LHCN-M2 (cell line): Measurements from ENCODE around the gene DEAF1. TPM values are rescaled to one million over a fixed set of nuclear protein-coding genes. Genes with fewer than 3 reads are reported as not detected.

Source experiments
- total RNA-seq: library from RNA; depleted of rRNA; stranded (reverse); fragments of >200 nt; gene quantifications from 2 replicates; pipeline ENCODE4 v1.2.3, GENCODE V29; 2014; rRNA removed

The DEAF1 gene
- total RNA-seq, 1 experiment from 2014 or later = 39.4 TPM

Other genes with a start within 250 kb of the DEAF1 start
- gene PTDSS2, start 244.9 kb downstream of the DEAF1 start, total RNA-seq = 40.7 and 51.2 TPM in 2 replicates
- gene RNH1, start 188.0 kb downstream of the DEAF1 start, total RNA-seq = 287 and 315 TPM in 2 replicates
- gene HRAS, start 159.6 kb downstream of the DEAF1 start, total RNA-seq = 58.1 and 70.7 TPM in 2 replicates
- gene LRRC56, start 157.7 kb downstream of the DEAF1 start, total RNA-seq = 0.17 and 0.19 TPM in 2 replicates
- gene LMNTD2, start 134.5 kb downstream of the DEAF1 start, total RNA-seq = 0.46 and 1.3 TPM in 2 replicates
- 6.2 and 8.8 TPM in 2 replicates for gene RASSF7, start 134.3 kb downstream of the DEAF1 start, total RNA-seq
- 35.6 and 36.2 TPM in 2 replicates for gene PHRF1, start 118.8 kb downstream of the DEAF1 start, total RNA-seq
- 10.7 and 12.5 TPM in 2 replicates for gene IRF7, start 79.3 kb downstream of the DEAF1 start, total RNA-seq
- not detected in 2 replicates for gene CDHR5, start 70.3 kb downstream of the DEAF1 start, total RNA-seq
- gene SCT, start 68.0 kb downstream of the DEAF1 start, total RNA-seq = not detected in 2 replicates
- not detected in 2 replicates for gene DRD4, start 58.0 kb downstream of the DEAF1 start, total RNA-seq
- gene TMEM80, start 594 bp upstream of the DEAF1 start, total RNA-seq = 26.2 and 30.3 TPM in 2 replicates
- gene EPS8L2, start 11.0 kb upstream of the DEAF1 start, total RNA-seq = 10.9 and 16.9 TPM in 2 replicates
- gene TALDO1, start 52.2 kb upstream of the DEAF1 start, total RNA-seq = 125 and 128 TPM in 2 replicates
- gene GATD1, start 82.3 kb upstream of the DEAF1 start, total RNA-seq = 41.7 and 44.9 TPM in 2 replicates
- gene CEND1, start 94.9 kb upstream of the DEAF1 start, total RNA-seq = 2.4 and 3.5 TPM in 2 replicates
- 18.5 and 19.9 TPM in 2 replicates for gene SLC25A22, start 103.1 kb upstream of the DEAF1 start, total RNA-seq
- gene PIDD1, start 110.0 kb upstream of the DEAF1 start, total RNA-seq = 13.0 and 15.3 TPM in 2 replicates
- 416 and 495 TPM in 2 replicates for gene RPLP2, start 114.7 kb upstream of the DEAF1 start, total RNA-seq
- 43.7 and 45.4 TPM in 2 replicates for gene PNPLA2, start 123.7 kb upstream of the DEAF1 start, total RNA-seq
- 0.40 and 1.3 TPM in 2 replicates for gene CRACR2B, start 132.7 kb upstream of the DEAF1 start, total RNA-seq
- 840 and 1,028 TPM in 2 replicates for gene CD151, start 137.7 kb upstream of the DEAF1 start, total RNA-seq
- gene POLR2L, start 147.3 kb upstream of the DEAF1 start, total RNA-seq = 91.8 and 146 TPM in 2 replicates
- gene TSPAN4, start 147.6 kb upstream of the DEAF1 start, total RNA-seq = 199 and 210 TPM in 2 replicates
- gene CHID1, start 215.6 kb upstream of the DEAF1 start, total RNA-seq = 52.2 and 58.5 TPM in 2 replicates
- 39.0 and 40.3 TPM in 2 replicates for gene AP2A2, start 230.6 kb upstream of the DEAF1 start, total RNA-seq